ENCODE measurements around the gene NLRP6. TPM values are rescaled to one million over a fixed set of nuclear protein-coding genes. Genes with fewer than 3 reads are reported as not detected.
A peak's percentile ranks its signal among the peaks of the same experiment; 100 is the strongest.

The NLRP6 gene
- polyA plus RNA-seq, 3 donors = 0.10 to 0.51 (median 0.24) TPM

- Histone ChIP-seq H3K27ac (ENCODE audit: low read depth in 1 of 2, low read length in 2 of 2) (no peak overlapping the region), H3K4me2 (replicated peaks; ENCODE audit: extremely low read depth, low read length, poor library complexity, severe bottlenecking) (no peak overlapping the region), H4K20me1 (ENCODE audit: insufficient read depth, low read length) (no peaks in the 10 kb centered on the region), H3K4me1 (ENCODE audit: control insufficient read depth in 1 of 2, insufficient read depth in 2 of 2, low read length in 2 of 2) (peaks cover 47 to 68% of the 10 kb centered on the region in 2 donors), H3K9me3 (replicated peaks in 1 of 2; ENCODE audit: control insufficient read depth in 1 of 2, insufficient read depth in 1 of 2, low read length in 2 of 2) (no peaks in the 10 kb centered on the region), H3K9ac (ENCODE audit: insufficient read depth, low read length, poor library complexity, severe bottlenecking) (no peak overlapping the region), H3K4me3 (replicated peaks in 1 of 3; ENCODE audit: low read depth in 2 of 3, low read length in 3 of 3) (no peak overlapping the region), H3K27me3 (ENCODE audit: control insufficient read depth in 2 of 2, insufficient read depth in 2 of 2, low read length in 2 of 2) (peaks cover 8 to 47% of the 10 kb centered on the region in 2 donors), H3K79me2 (ENCODE audit: insufficient read depth, low read length) (peaks cover 3% of the 10 kb centered on the region), H2AFZ (ENCODE audit: insufficient read depth, low read depth, low read length, poor library complexity, severe bottlenecking) (no peak overlapping the region), H3K36me3 (replicated peaks in 1 of 2; ENCODE audit: control insufficient read depth in 1 of 2, insufficient read depth in 2 of 2, low read length in 2 of 2) (no peaks in the 10 kb centered on the region)
- 54% methylated on average over 61 of the region's 64 CpGs for WGBS (ENCODE audit: insufficient coverage)
- Mint-ChIP-seq H3K4me1 (peaks cover 49% of the 10 kb centered on the region), H3K27me3 (ENCODE audit: low read depth in 3 of 3) (peaks cover 24 to 65% (median 56%) of the 10 kb centered on the region in 3 donors), H3K27ac (no peak overlapping the region), H3K36me3 (peaks cover 14 to 16% of the 10 kb centered on the region in 2 donors), H3K9me3 (peaks cover 0 to 6% (median 2%) of the 10 kb centered on the region in 7 donors), H3K4me3 (peak overlapping the region; percentile 39 to 79)
- peak in 1 of 3 donors; percentile 2 for DNase-seq
- no peak for TF ChIP-seq CTCF (IDR thresholded peaks at IDR 0.05)
- intact Hi-C loops (cut with micrococcal nuclease) = no loop called here
These were observed 38.0 kb downstream of the NLRP6 start for GRCh38 chr11:316031-316701.

GRCh38 chr11:316891-317301 is 38.7 kb downstream of the NLRP6 start:
- peaks cover 43 to 64% of the 10 kb centered on the region in 2 donors for H3K4me1 ChIP-seq (ENCODE audit: control insufficient read depth in 1 of 2, insufficient read depth in 2 of 2, low read length in 2 of 2)
- no peak for TF ChIP-seq CTCF (IDR thresholded peaks at IDR 0.05)
- Mint-ChIP-seq H3K4me3 (peak overlapping the region in 1 of 2 donors; percentile 79), H3K27ac (no peak overlapping the region), H3K36me3 (peaks cover 12 to 16% of the 10 kb centered on the region in 2 donors), H3K4me1 (peaks cover 45% of the 10 kb centered on the region), H3K27me3 (ENCODE audit: low read depth in 3 of 3) (peaks cover 21 to 60% (median 52%) of the 10 kb centered on the region in 3 donors), H3K9me3 (peaks cover 0 to 4% (median 2%) of the 10 kb centered on the region in 7 donors)
- no peak overlapping the region for H3K9ac ChIP-seq (ENCODE audit: insufficient read depth, low read length, poor library complexity, severe bottlenecking)
- no peak for DNase-seq
- WGBS (ENCODE audit: insufficient coverage) = no CpG with 5 or more reads among the region's 7 CpGs
- H3K36me3 ChIP-seq (replicated peaks in 1 of 2; ENCODE audit: control insufficient read depth in 1 of 2, insufficient read depth in 2 of 2, low read length in 2 of 2) = no peaks in the 10 kb centered on the region
- H2AFZ ChIP-seq (ENCODE audit: insufficient read depth, low read depth, low read length, poor library complexity, severe bottlenecking) = no peak overlapping the region
- no peaks in the 10 kb centered on the region for H3K9me3 ChIP-seq (replicated peaks in 1 of 2; ENCODE audit: control insufficient read depth in 1 of 2, insufficient read depth in 1 of 2, low read length in 2 of 2)
- no peak overlapping the region for H3K4me3 ChIP-seq (replicated peaks in 1 of 3; ENCODE audit: low read depth in 2 of 3, low read length in 3 of 3)
- no peak overlapping the region for H3K27ac ChIP-seq (ENCODE audit: low read depth in 1 of 2, low read length in 2 of 2)
- H3K27me3 ChIP-seq (ENCODE audit: control insufficient read depth in 2 of 2, insufficient read depth in 2 of 2, low read length in 2 of 2) = peaks cover 7 to 43% of the 10 kb centered on the region in 2 donors
- H4K20me1 ChIP-seq (ENCODE audit: insufficient read depth, low read length) = no peaks in the 10 kb centered on the region
- H3K79me2 ChIP-seq (ENCODE audit: insufficient read depth, low read length) = peaks cover 3% of the 10 kb centered on the region
- H3K4me2 ChIP-seq (replicated peaks; ENCODE audit: extremely low read depth, low read length, poor library complexity, severe bottlenecking) = no peak overlapping the region
- intact Hi-C loops (cut with micrococcal nuclease) = no loop called here

Data from CD14-positive monocyte (primary cell).